PC-3 (cell line): ENCODE results near the gene TGFBR3. TPM values are rescaled to one million over a fixed set of nuclear protein-coding genes. Genes with fewer than 3 reads are reported as not detected.

Experiments
- ATAC-seq: fragments of 200-7000 bp; cut with Tn5 transposase; 2 replicates; pipeline ENCODE4 v1.9.1; 2020; ENCODE audit warnings: mild to moderate bottlenecking, moderate library complexity
- BruUV-seq: library from RNA; stranded (reverse); fragments of 400-500 nt; replicated peaks from 2 replicates; lab custom pipeline; 2021; lab: Mats Ljungman, UMichigan
- CTCF ChIA-PET: fragments of 300-600 bp; sonication (Branson Sonifier 250); formaldehyde crosslinking; loops from one replicate; lab custom pipeline; 2022; ENCODE audit warnings: antibody characterized with exemption; lab: Charles Lee
- POLR2A ChIA-PET: fragments of 300-600 bp; sonication (Branson Sonifier 250); formaldehyde crosslinking; loops from one replicate; lab custom pipeline; 2022; ENCODE audit warnings: antibody characterized with exemption; ENCODE audit not compliant: unreplicated experiment; lab: Charles Lee
- DNase-seq: peaks from one replicate; pipeline ENCODE4 v3.0.0-alpha.2; 2015
- H2AFZ ChIP-seq: fragments of 300-600 bp; sonication (generic); 2 replicates; pipeline ENCODE4 v1.6.0; 2016; ENCODE audit warnings: antibody characterized with exemption, low read length
- H3F3A ChIP-seq: fragments of 300-600 bp; sonication (generic); one replicate; pipeline ENCODE4 v1.6.0; 2017; ENCODE audit warnings: antibody characterized with exemption, low read length, control low read depth, mild to moderate bottlenecking; ENCODE audit not compliant: unreplicated experiment
- H3K27ac ChIP-seq: fragments of 300-600 bp; sonication (generic); 2 replicates; pipeline ENCODE4 v1.5.1; 2016; ENCODE audit warnings: mild to moderate bottlenecking, low read length
- H3K27me3 ChIP-seq: fragments of 300-600 bp; sonication (generic); 2 replicates; pipeline ENCODE4 v1.6.1; 2016; ENCODE audit warnings: low read length, mixed read lengths
- H3K36me3 ChIP-seq: fragments of 300-600 bp; sonication (generic); 2 replicates; pipeline ENCODE4 v1.6.1; 2016; ENCODE audit warnings: low read depth, mixed run types, low read length, mixed read lengths
- H3K4me1 ChIP-seq: fragments of 300-600 bp; sonication (generic); 2 replicates; pipeline ENCODE4 v1.5.1; 2016; ENCODE audit warnings: low read length; ENCODE audit not compliant: insufficient read depth
- H3K4me2 ChIP-seq: fragments of 300-600 bp; sonication (generic); 2 replicates; pipeline ENCODE4 v1.6.0; 2016; ENCODE audit warnings: low read length
- H3K4me3 ChIP-seq: fragments of 300-600 bp; sonication (generic); 2 replicates; pipeline ENCODE4 v1.5.1; 2016; ENCODE audit warnings: mild to moderate bottlenecking, low read length, mixed read lengths
- H3K79me2 ChIP-seq: fragments of 300-600 bp; sonication (generic); 2 replicates; pipeline ENCODE4 v1.6.1; 2017; ENCODE audit warnings: low read length, mixed read lengths
- H3K9ac ChIP-seq: fragments of 300-600 bp; sonication (generic); 2 replicates; pipeline ENCODE4 v1.6.0; 2016; ENCODE audit warnings: mild to moderate bottlenecking, low read length
- H3K9me2 ChIP-seq: fragments of 300-600 bp; sonication (generic); replicated peaks from 2 replicates; pipeline ENCODE4 v1.6.1; 2016; ENCODE audit warnings: mixed run types, low read length, mixed read lengths
- H3K9me3 ChIP-seq: fragments of 300-600 bp; sonication (generic); 2 replicates; pipeline ENCODE4 v1.6.1; 2016; ENCODE audit warnings: low read length, mixed read lengths
- H4K20me1 ChIP-seq: fragments of 300-600 bp; sonication (generic); 2 replicates; pipeline ENCODE4 v1.6.1; 2016; ENCODE audit warnings: low read length, mixed read lengths
- CTCF ChIP-seq: fragments of 300-600 bp; sonication (generic); conservative IDR thresholded peaks from 2 replicates; pipeline ENCODE4 v1.5.1; 2017; ENCODE audit warnings: antibody characterized with exemption, low read depth, mild to moderate bottlenecking, low read length
- EZH2 ChIP-seq: fragments of 300-600 bp; sonication (generic); IDR thresholded peaks from one replicate; pipeline ENCODE4 v1.6.1; 2017; ENCODE audit warnings: antibody characterized with exemption, mild to moderate bottlenecking, low read length; ENCODE audit not compliant: unreplicated experiment
- EZH2phosphoT487 ChIP-seq: fragments of 300-600 bp; sonication (generic); IDR thresholded peaks from 2 replicates; pipeline ENCODE4 v1.6.1; 2018; ENCODE audit warnings: mild to moderate bottlenecking, antibody characterized with exemption, low read length, borderline replicate concordance
- intact Hi-C: fragments of 100-400 bp; cut with micrococcal nuclease; formaldehyde crosslinking; loops from 2 replicates; pipeline ENCODE4 v1.9.0; 2023
- total RNA-seq: library from RNA; depleted of rRNA; stranded (reverse); fragments of >200 nt; gene quantifications from 2 replicates; pipeline ENCODE4 v1.2.3, GENCODE V29; 2014

TGFBR3 gene
- total RNA-seq, 1 experiment from 2014 or later: 2.8 TPM

GRCh38 chr1:91790392-91790791, 95.6 kb downstream of the TGFBR3 start:
- CTCF ChIA-PET: interaction anchor here (0.6 kb wide), 2 partner anchors 26 to 61 kb away, joined by 6 to 7 read pairs; no protein-coding TSS in a partner anchor
- Histone ChIP-seq H3K4me1 (peaks cover 15% of the 10 kb centered on the region), H3K4me2 (no peak overlapping the region), H3K79me2 (no peaks in the 10 kb centered on the region), H2AFZ (no peak overlapping the region), H3K36me3 (no peaks in the 10 kb centered on the region), H3K9me3 (no peaks in the 10 kb centered on the region), H3K9ac (no peak overlapping the region), H3K27me3 (no peaks in the 10 kb centered on the region), H4K20me1 (no peaks in the 10 kb centered on the region), H3K27ac (no peak overlapping the region), H3K9me2 (no peaks in the 10 kb centered on the region), H3K4me3 (no peak overlapping the region), H3F3A (no peaks in the 10 kb centered on the region)
- DNase-seq: no peak
- BruUV-seq: no TSS peak
- POLR2A ChIA-PET: no interaction called here
- ATAC-seq: no peak
- TF ChIP-seq EZH2phosphoT487 (no peak), CTCF (no peak), EZH2 (no peak)
- intact Hi-C loops: loop anchor here (5.0 kb wide), 1 partner anchor 183 kb away; no protein-coding TSS in a partner anchor

- intact Hi-C loops: no loop called here
- H3K9ac ChIP-seq: no peak overlapping the region
- no peak overlapping the region for H2AFZ ChIP-seq
- ATAC-seq (no peak), DNase-seq (no peak)
- no peaks in the 10 kb centered on the region for H3K9me2 ChIP-seq
- H3K27ac ChIP-seq: no peak overlapping the region
- H3K9me3 ChIP-seq: no peaks in the 10 kb centered on the region
- no peaks in the 10 kb centered on the region for H4K20me1 ChIP-seq
- H3K79me2 ChIP-seq: no peaks in the 10 kb centered on the region
- H3K4me2 ChIP-seq: no peak overlapping the region
- no peaks in the 10 kb centered on the region for H3K27me3 ChIP-seq
- CTCF ChIA-PET: no interaction called here
- POLR2A ChIA-PET: no interaction called here
- H3F3A ChIP-seq: no peaks in the 10 kb centered on the region
- no peak for TF ChIP-seq EZH2phosphoT487
- TF ChIP-seq EZH2: no peak
- TF ChIP-seq CTCF: no peak
- no TSS peak for BruUV-seq
- peaks cover 8% of the 10 kb centered on the region; the same call in 1 of the 2 replicates for H3K4me1 ChIP-seq
- no peak overlapping the region for H3K4me3 ChIP-seq
- H3K36me3 ChIP-seq: no peaks in the 10 kb centered on the region
These were observed 96.5 kb downstream of the TGFBR3 start for GRCh38 chr1:91789273-91789997.

GRCh38 chr1:91787919-91788318, 98.0 kb downstream of the TGFBR3 start:
- Histone ChIP-seq H3K27ac (no peak overlapping the region), H3K9me2 (no peaks in the 10 kb centered on the region), H3K79me2 (no peaks in the 10 kb centered on the region), H3K9ac (no peak overlapping the region), H3K36me3 (no peaks in the 10 kb centered on the region), H3K9me3 (no peaks in the 10 kb centered on the region), H3F3A (no peaks in the 10 kb centered on the region), H3K4me1 (peaks cover 8% of the 10 kb centered on the region; the same call in 1 of the 2 replicates), H3K4me3 (no peak overlapping the region), H4K20me1 (no peaks in the 10 kb centered on the region), H2AFZ (no peak overlapping the region), H3K27me3 (no peaks in the 10 kb centered on the region), H3K4me2 (no peak overlapping the region)
- TF ChIP-seq EZH2phosphoT487 (no peak), CTCF (no peak), EZH2 (no peak)
- ChIA-PET CTCF (no interaction called here), POLR2A (no interaction called here)
- intact Hi-C loops: no loop called here
- no TSS peak for BruUV-seq
- ATAC-seq: no peak
- DNase-seq: no peak
